IMR-90 (cell line): ENCODE measurements around the gene HECW1. TPM values are rescaled to one million over a fixed set of nuclear protein-coding genes. Genes with fewer than 3 reads are reported as not detected.

Experiments
- ATAC-seq: fragments of 200-7000 bp; cut with Tn5 transposase; 2 replicates; pipeline ENCODE4 v1.9.1; 2020; ENCODE audit warnings: low read depth, mild to moderate bottlenecking, moderate library complexity
- BruUV-seq: library from RNA; stranded (reverse); fragments of 400-500 nt; replicated peaks from 2 replicates; lab custom pipeline; 2021; lab: Mats Ljungman, UMichigan
- CTCF ChIA-PET: fragments of 300-600 bp; formaldehyde crosslinking; extraction: SDS; loops from one replicate; lab custom pipeline; 2021; ENCODE audit warnings: antibody characterized with exemption; lab: Yijun Ruan, JAX
- POLR2A ChIA-PET: fragments of 300-600 bp; sonication (Branson Sonifier 250); formaldehyde crosslinking; loops from one replicate; lab custom pipeline; 2022; ENCODE audit warnings: antibody characterized with exemption; ENCODE audit not compliant: unreplicated experiment; lab: Charles Lee
- DNase-seq: peaks from one replicate; pipeline ENCODE4 v3.0.0; 2013
- H2AFZ ChIP-seq: replicated peaks from 2 replicates; pipeline ENCODE3; 2013; ENCODE audit warnings: low read length, mild to moderate bottlenecking; ENCODE audit not compliant: poor library complexity
- H2AK5ac ChIP-seq: 2 replicates; pipeline ENCODE4 v1.6.1; 2013; ENCODE audit warnings: low read depth, low read length, inconsistent platforms
- H2AK9ac ChIP-seq: replicated peaks from 2 replicates; pipeline ENCODE3; 2013; ENCODE audit warnings: mild to moderate bottlenecking, low read depth, low read length, moderate library complexity; ENCODE audit not compliant: poor library complexity
- H2BK120ac ChIP-seq: 2 replicates; pipeline ENCODE4 v1.6.1; 2013; ENCODE audit warnings: low read depth, low read length, inconsistent platforms
- H2BK15ac ChIP-seq: 3 replicates; pipeline ENCODE4 v1.6.1; 2013; ENCODE audit warnings: low read depth, low read length, inconsistent platforms
- H2BK20ac ChIP-seq: 2 replicates; pipeline ENCODE4 v1.6.1; 2013; ENCODE audit warnings: low read depth, mild to moderate bottlenecking, inconsistent platforms, low read length, moderate library complexity
- H2BK5ac ChIP-seq: 2 replicates; pipeline ENCODE4 v1.6.1; 2013; ENCODE audit warnings: mild to moderate bottlenecking, low read depth, low read length, inconsistent platforms; ENCODE audit not compliant: poor library complexity, severe bottlenecking
- H3K14ac ChIP-seq: replicated peaks from 2 replicates; pipeline ENCODE4 v1.6.1; 2013; ENCODE audit warnings: low read depth, low read length, inconsistent platforms
- H3K18ac ChIP-seq: 2 replicates; pipeline ENCODE4 v1.6.1; 2013; ENCODE audit warnings: low read depth, low read length, control low read depth
- H3K23ac ChIP-seq: 2 replicates; pipeline ENCODE4 v1.6.1; 2013; ENCODE audit warnings: low read depth, low read length, inconsistent platforms
- H3K27ac ChIP-seq: 2 replicates; pipeline ENCODE4 v1.5.1; 2013; ENCODE audit warnings: mild to moderate bottlenecking, control low read depth, low read length; ENCODE audit not compliant: insufficient read depth
- H3K27me3 ChIP-seq: 2 replicates; pipeline ENCODE4 v1.6.1; 2013; ENCODE audit warnings: low read length; ENCODE audit not compliant: control insufficient read depth, insufficient read depth
- H3K36me3 ChIP-seq: 2 replicates; pipeline ENCODE4 v1.6.1; 2013; ENCODE audit warnings: low read length, mixed read lengths; ENCODE audit not compliant: control insufficient read depth, insufficient read depth
- H3K4ac ChIP-seq: 2 replicates; pipeline ENCODE4 v1.6.1; 2013; ENCODE audit warnings: low read depth, low read length, inconsistent platforms
- H3K4me1 ChIP-seq: 2 replicates; pipeline ENCODE4 v1.6.1; 2013; ENCODE audit warnings: low read length, mixed read lengths; ENCODE audit not compliant: control insufficient read depth, insufficient read depth
- H3K4me2 ChIP-seq: 2 replicates; pipeline ENCODE4 v1.6.1; 2013; ENCODE audit warnings: low read depth, mild to moderate bottlenecking, control low read depth, low read length, moderate library complexity
- H3K4me3 ChIP-seq: 2 replicates; pipeline ENCODE4 v1.5.1; 2013; ENCODE audit warnings: low read depth, mild to moderate bottlenecking, control low read depth, low read length, moderate library complexity; ENCODE audit not compliant: insufficient read depth
- H3K56ac ChIP-seq: 2 replicates; pipeline ENCODE4 v1.6.1; 2013; ENCODE audit warnings: low read length, inconsistent platforms; ENCODE audit not compliant: insufficient read depth; ENCODE audit errors: extremely low read depth
- H3K79me1 ChIP-seq, 2 experiments: 2 replicates each; pipeline ENCODE4 v1.6.1; 2013; ENCODE audit warnings: low read length in 2 of 2, inconsistent platforms in 1 of 2, low read depth in 1 of 2
- H3K9ac ChIP-seq: 2 replicates; pipeline ENCODE4 v1.6.1; 2013; ENCODE audit warnings: low read depth, low read length, control low read depth
- H3K9me1 ChIP-seq: 2 replicates; pipeline ENCODE4 v1.6.1; 2013; ENCODE audit warnings: low read length, inconsistent platforms; ENCODE audit not compliant: insufficient read depth
- H3K9me3 ChIP-seq: 2 replicates; pipeline ENCODE4 v1.6.1; 2013; ENCODE audit warnings: low read length; ENCODE audit not compliant: control insufficient read depth, insufficient read depth
- H4K20me1 ChIP-seq: 2 replicates; pipeline ENCODE4 v1.6.1; 2013; ENCODE audit warnings: low read length, inconsistent platforms; ENCODE audit not compliant: insufficient read depth
- H4K5ac ChIP-seq: 2 replicates; pipeline ENCODE4 v1.6.1; 2013; ENCODE audit warnings: mild to moderate bottlenecking, low read depth, low read length, control low read depth
- H4K8ac ChIP-seq, 2 experiments: 2 replicates each; pipeline ENCODE4 v1.6.1; 2013; ENCODE audit warnings: low read depth in 2 of 2, low read length in 2 of 2, control low read depth in 1 of 2, inconsistent platforms in 1 of 2
- H4K91ac ChIP-seq: 2 replicates; pipeline ENCODE4 v1.6.1; 2013; ENCODE audit warnings: low read depth, low read length, inconsistent platforms; ENCODE audit not compliant: insufficient read depth
- BHLHE40 ChIP-seq: fragments of 150-350 bp; IDR thresholded peaks from 2 replicates; pipeline ENCODE4 v1.6.1; 2016; ENCODE audit warnings: mild to moderate bottlenecking, low read depth, low read length
- CHD1 ChIP-seq: IDR thresholded peaks from 2 replicates; pipeline ENCODE4 v1.6.1; 2012; ENCODE audit warnings: low read depth, low read length, improper control_type of control experiment
- FOS ChIP-seq: fragments of 150-350 bp; IDR thresholded peaks from 2 replicates; pipeline ENCODE4 v1.6.1; 2016; ENCODE audit warnings: low read depth, low read length
- MAZ ChIP-seq: IDR thresholded peaks from 2 replicates; pipeline ENCODE4 v1.6.1; 2012; ENCODE audit warnings: low read depth, mild to moderate bottlenecking, low read length, improper control_type of control experiment, moderate library complexity, borderline replicate concordance
- POLR2A ChIP-seq: IDR thresholded peaks from 2 replicates; pipeline ENCODE4 v1.6.1; 2012; ENCODE audit warnings: mild to moderate bottlenecking, low read depth, low read length
- RFX5 ChIP-seq: IDR thresholded peaks from 2 replicates; pipeline ENCODE4 v1.8.0; 2012; ENCODE audit warnings: low read depth, mild to moderate bottlenecking, low read length, moderate library complexity
- SMC3 ChIP-seq: fragments of 150-350 bp; IDR thresholded peaks from 2 replicates; pipeline ENCODE4 v1.6.1; 2016; ENCODE audit warnings: low read depth, mild to moderate bottlenecking, antibody characterized with exemption, low read length, moderate library complexity
- WGBS, 2 experiments: methylation state at CpG; one replicate each; pipeline versions ENCODE4 v1.1.5 to v1.1.7; 2013; ENCODE audit warnings: missing lambda C conversion rate in 2 of 2; ENCODE audit not compliant: insufficient read length in 1 of 2; ENCODE audit errors: extremely low coverage in 2 of 2; 5-methylcytosine and 5-hydroxymethylcytosine counted together
- dilution Hi-C: fragments of 300-500 bp; cut with HindIII; formaldehyde crosslinking; loops from one replicate; pipeline ENCODE4 v1.14.3; 2018; ENCODE audit warnings: low sequenced_read_pairs; ENCODE audit not compliant: unreplicated experiment
- in situ Hi-C: fragments of 300-500 bp; cut with MboI; formaldehyde crosslinking; loops from 3 replicates; pipeline ENCODE4 v1.14.3; 2019; ENCODE audit warnings: low sequenced_read_pairs, inconsistent platforms, mixed read lengths
- intact Hi-C: fragments of 100-400 bp; cut with micrococcal nuclease; formaldehyde crosslinking; loops from 2 replicates; pipeline ENCODE4 v1.10.0; 2022
- polyA plus RNA-seq, 3 experiments: library from polyadenylated mRNA; depleted of rRNA; stranded (reverse); fragments of >200 nt; gene quantifications; 2 replicates each; pipeline ENCODE4 v1.2.3, GENCODE V29; 2012; ENCODE audit warnings: low replicate concordance in 1 of 3
- total RNA-seq: library from RNA; depleted of rRNA; stranded (reverse); fragments of >200 nt; gene quantifications from 2 replicates; pipeline ENCODE4 v1.2.3, GENCODE V29; 2012
- TF ChIP-seq, protein P1 (sequence below): conservative IDR thresholded peaks from 2 replicates; pipeline ENCODE4 v1.5.1; 2012; ENCODE audit warnings: mild to moderate bottlenecking, low read depth, low read length, improper control_type of control experiment

HECW1 gene
- total and polyA plus RNA-seq, 2 of the 4 experiments (the other 2 are of a cell fraction) = 0.56 to 1.3 TPM

DNA sequence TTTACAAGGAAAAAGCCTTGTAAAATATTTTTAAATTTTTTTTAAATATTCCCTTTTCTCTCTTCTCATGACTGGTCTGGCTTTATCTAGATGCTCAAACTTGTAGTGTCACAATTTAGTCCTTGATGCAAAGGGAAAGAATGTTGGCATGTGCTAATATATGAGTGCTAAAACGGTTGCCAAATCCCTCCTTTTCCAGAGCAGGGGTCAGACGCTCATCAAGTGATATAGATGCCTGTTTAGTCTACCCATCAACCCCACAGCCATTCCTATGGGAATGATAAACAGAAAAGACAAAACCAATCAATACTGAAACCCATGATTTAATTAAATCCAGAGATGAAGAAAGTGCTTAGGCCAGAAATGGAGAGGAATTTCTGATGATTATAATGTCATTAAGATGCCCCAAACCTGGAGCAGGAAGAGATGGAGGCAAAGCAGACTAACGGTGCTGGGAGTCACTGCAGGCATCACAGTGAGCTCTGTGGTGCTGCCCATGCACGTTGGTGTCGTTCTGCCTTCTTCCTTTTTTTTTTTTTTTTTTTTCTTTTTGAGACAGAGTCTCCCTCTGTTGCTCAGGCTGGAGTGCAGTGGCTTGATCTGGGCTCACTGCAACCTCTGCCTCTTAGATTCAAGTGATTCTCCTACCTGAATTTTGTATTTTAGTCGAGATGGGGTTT lies 260.4 kb downstream of the HECW1 start:
- DNase-seq (no peak), ATAC-seq (no peak)
- Histone ChIP-seq H2AK5ac (no peak overlapping the region), H4K8ac (no peak overlapping the region), H4K20me1 (no peaks in the 10 kb centered on the region), H3K9ac (no peak overlapping the region), H3K27me3 (no peaks in the 10 kb centered on the region; the same call in none of the 2 replicates), H3K79me1 (no peaks in the 10 kb centered on the region), H2BK15ac (no peak overlapping the region), H3K4ac (no peak overlapping the region), H2BK5ac (no peak overlapping the region), H2BK120ac (no peak overlapping the region), H3K23ac (no peak overlapping the region), H3K56ac (no peak overlapping the region), H3K36me3 (no peaks in the 10 kb centered on the region), H4K91ac (no peak overlapping the region), H3K18ac (no peak overlapping the region), H3K4me2 (no peak overlapping the region), H3K9me3 (no peaks in the 10 kb centered on the region), H3K4me1 (no peaks in the 10 kb centered on the region), H3K27ac (no peak overlapping the region), H2AFZ (no peak overlapping the region), H4K5ac (no peak overlapping the region), H2AK9ac (no peak overlapping the region), H3K14ac (no peak overlapping the region), H3K9me1 (no peaks in the 10 kb centered on the region), H3K4me3 (no peak overlapping the region), H2BK20ac (no peak overlapping the region)
- ChIA-PET CTCF (no interaction called here), POLR2A (no interaction called here)
- in situ Hi-C loops = no loop called here
- no TSS peak for BruUV-seq
- dilution Hi-C loops = no loop called here
- 0% methylated on average over 2 of the region's 6 CpGs; no CpG with 5 or more reads in 1 of the 2 experiments for WGBS, 2 experiments
- no peak for TF ChIP-seq FOS
- TF ChIP-seq RFX5 = no peak
- TF ChIP-seq MAZ = no peak
- TF ChIP-seq CHD1 = no peak
- no peak for TF ChIP-seq SMC3
- no peak for TF ChIP-seq POLR2A
- no peak for TF ChIP-seq BHLHE40
- TF ChIP-seq, protein P1, sequence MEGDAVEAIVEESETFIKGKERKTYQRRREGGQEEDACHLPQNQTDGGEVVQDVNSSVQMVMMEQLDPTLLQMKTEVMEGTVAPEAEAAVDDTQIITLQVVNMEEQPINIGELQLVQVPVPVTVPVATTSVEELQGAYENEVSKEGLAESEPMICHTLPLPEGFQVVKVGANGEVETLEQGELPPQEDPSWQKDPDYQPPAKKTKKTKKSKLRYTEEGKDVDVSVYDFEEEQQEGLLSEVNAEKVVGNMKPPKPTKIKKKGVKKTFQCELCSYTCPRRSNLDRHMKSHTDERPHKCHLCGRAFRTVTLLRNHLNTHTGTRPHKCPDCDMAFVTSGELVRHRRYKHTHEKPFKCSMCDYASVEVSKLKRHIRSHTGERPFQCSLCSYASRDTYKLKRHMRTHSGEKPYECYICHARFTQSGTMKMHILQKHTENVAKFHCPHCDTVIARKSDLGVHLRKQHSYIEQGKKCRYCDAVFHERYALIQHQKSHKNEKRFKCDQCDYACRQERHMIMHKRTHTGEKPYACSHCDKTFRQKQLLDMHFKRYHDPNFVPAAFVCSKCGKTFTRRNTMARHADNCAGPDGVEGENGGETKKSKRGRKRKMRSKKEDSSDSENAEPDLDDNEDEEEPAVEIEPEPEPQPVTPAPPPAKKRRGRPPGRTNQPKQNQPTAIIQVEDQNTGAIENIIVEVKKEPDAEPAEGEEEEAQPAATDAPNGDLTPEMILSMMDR = no peak
- intact Hi-C loops = no loop called here
